ENCODE data around the gene LOXL4.

DNA sequence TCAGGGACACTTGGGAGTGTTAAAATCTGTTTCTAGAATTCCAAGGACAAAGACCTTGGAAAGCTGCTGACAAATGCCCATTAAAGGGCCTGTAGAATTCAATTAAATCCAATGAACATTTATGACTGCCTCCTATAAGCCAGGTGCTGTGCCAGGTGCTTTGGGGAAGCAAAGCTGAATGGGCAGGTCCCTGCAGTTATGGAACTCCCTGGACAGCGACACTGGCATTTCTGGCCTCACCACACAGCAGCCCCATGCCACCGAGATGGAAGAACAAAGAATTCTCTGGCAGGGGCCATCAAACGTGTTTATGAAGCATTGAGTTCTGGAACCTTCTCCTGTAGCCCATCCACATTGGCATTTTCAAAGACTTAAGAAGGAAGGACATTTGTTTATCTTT lies 45.6 kb upstream of the LOXL4 start:
- no peak for TF ChIP-seq POLR2A (IDR thresholded peaks at IDR 0.05)
- TF ChIP-seq, protein P1, sequence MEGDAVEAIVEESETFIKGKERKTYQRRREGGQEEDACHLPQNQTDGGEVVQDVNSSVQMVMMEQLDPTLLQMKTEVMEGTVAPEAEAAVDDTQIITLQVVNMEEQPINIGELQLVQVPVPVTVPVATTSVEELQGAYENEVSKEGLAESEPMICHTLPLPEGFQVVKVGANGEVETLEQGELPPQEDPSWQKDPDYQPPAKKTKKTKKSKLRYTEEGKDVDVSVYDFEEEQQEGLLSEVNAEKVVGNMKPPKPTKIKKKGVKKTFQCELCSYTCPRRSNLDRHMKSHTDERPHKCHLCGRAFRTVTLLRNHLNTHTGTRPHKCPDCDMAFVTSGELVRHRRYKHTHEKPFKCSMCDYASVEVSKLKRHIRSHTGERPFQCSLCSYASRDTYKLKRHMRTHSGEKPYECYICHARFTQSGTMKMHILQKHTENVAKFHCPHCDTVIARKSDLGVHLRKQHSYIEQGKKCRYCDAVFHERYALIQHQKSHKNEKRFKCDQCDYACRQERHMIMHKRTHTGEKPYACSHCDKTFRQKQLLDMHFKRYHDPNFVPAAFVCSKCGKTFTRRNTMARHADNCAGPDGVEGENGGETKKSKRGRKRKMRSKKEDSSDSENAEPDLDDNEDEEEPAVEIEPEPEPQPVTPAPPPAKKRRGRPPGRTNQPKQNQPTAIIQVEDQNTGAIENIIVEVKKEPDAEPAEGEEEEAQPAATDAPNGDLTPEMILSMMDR (IDR thresholded peaks at IDR 0.05): no peak
